HEK293 (cell line): ENCODE data around the gene PEF1.
A peak's percentile ranks its signal among the peaks of the same experiment; 100 is the strongest.

Experiments used
- CTCF ChIA-PET: fragments of 350-600 bp; formaldehyde crosslinking; extraction: SDS; loops from one replicate; lab custom pipeline; 2021; ENCODE audit warnings: antibody characterized with exemption; lab: Yijun Ruan, JAX
- POLR2A ChIA-PET: fragments of 300-600 bp; formaldehyde crosslinking; extraction: SDS; loops from one replicate; lab custom pipeline; 2020; ENCODE audit warnings: antibody characterized with exemption, inconsistent platforms; lab: Yijun Ruan, JAX
- H3K27ac ChIP-seq: fragments of 200-500 bp; sonication (Bioruptor generic); 2 replicates; pipeline ENCODE4 v1.5.1; 2014; ENCODE audit warnings: low read depth, low read length, control low read depth, inconsistent platforms; ENCODE audit errors: extremely low read depth
- H3K36me3 ChIP-seq, 2 experiments: fragments of 200-500 bp in 1 of 2; sonication (Bioruptor generic) in 1 of 2; 1 replicate in 1 of 2; 2 replicates in 1 of 2; pipeline ENCODE4 v1.5.1; 2014 to 2017; ENCODE audit warnings: inconsistent platforms in 2 of 2, low read length in 2 of 2; ENCODE audit not compliant: control insufficient read depth in 2 of 2, insufficient read depth in 1 of 2
- H3K4me1 ChIP-seq: fragments of 200-500 bp; sonication (Bioruptor generic); 2 replicates; pipeline ENCODE4 v1.5.1; 2014; ENCODE audit warnings: mild to moderate bottlenecking, low read length, inconsistent platforms; ENCODE audit not compliant: control insufficient read depth, insufficient read depth
- H3K4me3 ChIP-seq: 2 replicates; pipeline ENCODE4 v1.5.1; 2011; ENCODE audit warnings: low read depth, mild to moderate bottlenecking, control low read depth, low read length, moderate library complexity
- H3K9me3 ChIP-seq: fragments of 200-500 bp; sonication (Bioruptor generic); 2 replicates; pipeline ENCODE4 v1.5.1; 2014; ENCODE audit warnings: low read depth, low read length, inconsistent platforms; ENCODE audit not compliant: control insufficient read depth, insufficient read depth
- PRDM1 ChIP-seq: fragments of 450-650 bp; formaldehyde crosslinking; IDR thresholded peaks from 2 replicates; pipeline ENCODE4; 2016; ENCODE audit warnings: missing biosample characterization, missing genetic modification characterization
- REPIN1 ChIP-seq: fragments of 450-650 bp; formaldehyde crosslinking; IDR thresholded peaks from 2 replicates; pipeline ENCODE4 v1.5.1; 2017; ENCODE audit warnings: missing biosample characterization, missing genetic modification characterization, low read depth
- SCRT1 ChIP-seq: fragments of 450-650 bp; formaldehyde crosslinking; IDR thresholded peaks from 2 replicates; pipeline ENCODE4 v1.5.1; 2016; ENCODE audit warnings: missing biosample characterization, missing genetic modification characterization, borderline replicate concordance
- SCRT2 ChIP-seq: fragments of 450-650 bp; formaldehyde crosslinking; IDR thresholded peaks from 2 replicates; pipeline ENCODE4 v1.5.1; 2016; ENCODE audit warnings: missing biosample characterization, missing genetic modification characterization
- TCF7L2 ChIP-seq: IDR thresholded peaks from 2 replicates; pipeline ENCODE4 v1.6.1; 2011; ENCODE audit warnings: low read depth, mild to moderate bottlenecking, inconsistent platforms, low read length, moderate library complexity, borderline replicate concordance
- YY2 ChIP-seq: fragments of 450-650 bp; formaldehyde crosslinking; IDR thresholded peaks from 2 replicates; pipeline ENCODE4 v1.5.1; 2016; ENCODE audit warnings: missing biosample characterization, missing genetic modification characterization
- ZBTB8A ChIP-seq: fragments of 450-650 bp; formaldehyde crosslinking; IDR thresholded peaks from 2 replicates; pipeline ENCODE4 v1.5.1; 2016; ENCODE audit warnings: missing biosample characterization, missing genetic modification characterization
- ZFP3 ChIP-seq: fragments of 450-650 bp; formaldehyde crosslinking; IDR thresholded peaks from 2 replicates; pipeline ENCODE4 v1.5.1; 2016; ENCODE audit warnings: low read depth, missing biosample characterization, missing genetic modification characterization
- ZFP41 ChIP-seq: fragments of 450-650 bp; formaldehyde crosslinking; IDR thresholded peaks from 2 replicates; pipeline ENCODE4 v1.5.1; 2016; ENCODE audit warnings: missing biosample characterization, missing genetic modification characterization, borderline replicate concordance
- ZNF132 ChIP-seq: fragments of 450-650 bp; formaldehyde crosslinking; IDR thresholded peaks from 2 replicates; pipeline ENCODE4 v1.5.1; 2017; ENCODE audit warnings: missing biosample characterization, missing genetic modification characterization, borderline replicate concordance
- ZNF16 ChIP-seq: fragments of 450-650 bp; formaldehyde crosslinking; IDR thresholded peaks from 2 replicates; pipeline ENCODE4 v1.5.1; 2016; ENCODE audit warnings: low read depth, missing biosample characterization, missing genetic modification characterization
- ZNF24 ChIP-seq: fragments of 450-650 bp; formaldehyde crosslinking; IDR thresholded peaks from 2 replicates; pipeline ENCODE4 v1.5.1; 2016; ENCODE audit warnings: missing biosample characterization, missing genetic modification characterization
- ZNF354C ChIP-seq: fragments of 450-650 bp; formaldehyde crosslinking; IDR thresholded peaks from 2 replicates; pipeline ENCODE4 v1.5.1; 2016; ENCODE audit warnings: missing biosample characterization, missing genetic modification characterization, low read depth, borderline replicate concordance
- ZNF596 ChIP-seq: fragments of 450-650 bp; IDR thresholded peaks from 2 replicates; pipeline ENCODE4 v1.5.0; 2018; ENCODE audit warnings: missing biosample characterization, mild to moderate bottlenecking, missing genetic modification characterization, moderate library complexity
- ZNF654 ChIP-seq: fragments of 450-650 bp; formaldehyde crosslinking; IDR thresholded peaks from 2 replicates; pipeline ENCODE4 v1.5.1; 2016; ENCODE audit warnings: low read depth, missing biosample characterization, missing genetic modification characterization
- ZNF660 ChIP-seq: fragments of 450-650 bp; IDR thresholded peaks from 2 replicates; pipeline ENCODE4 v1.5.1; 2018; ENCODE audit warnings: missing biosample characterization, mild to moderate bottlenecking, missing genetic modification characterization
- ZNF670 ChIP-seq: fragments of 450-650 bp; formaldehyde crosslinking; IDR thresholded peaks from 2 replicates; pipeline ENCODE4 v1.5.1; 2016; ENCODE audit warnings: missing biosample characterization, missing genetic modification characterization, low read depth
- ZNF76 ChIP-seq: fragments of 450-650 bp; formaldehyde crosslinking; IDR thresholded peaks from 2 replicates; pipeline ENCODE4; 2016; ENCODE audit warnings: low read depth, missing biosample characterization, missing genetic modification characterization, borderline replicate concordance
- TF ChIP-seq, protein P1 (sequence below): fragments of 450-650 bp; formaldehyde crosslinking; IDR thresholded peaks from 2 replicates; pipeline ENCODE4 v1.5.1; 2017; ENCODE audit warnings: missing biosample characterization, missing genetic modification characterization
- TF ChIP-seq, protein P2 (sequence below): fragments of 450-650 bp; formaldehyde crosslinking; IDR thresholded peaks from 2 replicates; pipeline ENCODE4 v1.5.1; 2017; ENCODE audit warnings: missing biosample characterization, mild to moderate bottlenecking, missing genetic modification characterization, moderate library complexity
- TF ChIP-seq, protein P3 (sequence below): fragments of 450-650 bp; formaldehyde crosslinking; IDR thresholded peaks from 2 replicates; pipeline ENCODE4 v1.5.1; 2016; ENCODE audit warnings: missing biosample characterization, missing genetic modification characterization
- TF ChIP-seq, protein P4 (sequence below): fragments of 450-650 bp; formaldehyde crosslinking; IDR thresholded peaks from 2 replicates; pipeline ENCODE4 v1.5.1; 2016; ENCODE audit warnings: missing biosample characterization, missing genetic modification characterization
- TF ChIP-seq, protein P5 (sequence below): fragments of 450-650 bp; formaldehyde crosslinking; IDR thresholded peaks from 2 replicates; pipeline ENCODE4 v1.5.1; 2016; ENCODE audit warnings: missing biosample characterization, missing genetic modification characterization
- TF ChIP-seq, protein P6 (sequence below): fragments of 450-650 bp; formaldehyde crosslinking; IDR thresholded peaks from 2 replicates; pipeline ENCODE4 v1.5.1; 2016; ENCODE audit warnings: missing biosample characterization, missing genetic modification characterization
- TF ChIP-seq, protein P7 (sequence below): fragments of 450-650 bp; formaldehyde crosslinking; IDR thresholded peaks from 2 replicates; pipeline ENCODE4 v1.5.1; 2016; ENCODE audit warnings: missing biosample characterization, missing genetic modification characterization

Gene PEF1

DNA sequence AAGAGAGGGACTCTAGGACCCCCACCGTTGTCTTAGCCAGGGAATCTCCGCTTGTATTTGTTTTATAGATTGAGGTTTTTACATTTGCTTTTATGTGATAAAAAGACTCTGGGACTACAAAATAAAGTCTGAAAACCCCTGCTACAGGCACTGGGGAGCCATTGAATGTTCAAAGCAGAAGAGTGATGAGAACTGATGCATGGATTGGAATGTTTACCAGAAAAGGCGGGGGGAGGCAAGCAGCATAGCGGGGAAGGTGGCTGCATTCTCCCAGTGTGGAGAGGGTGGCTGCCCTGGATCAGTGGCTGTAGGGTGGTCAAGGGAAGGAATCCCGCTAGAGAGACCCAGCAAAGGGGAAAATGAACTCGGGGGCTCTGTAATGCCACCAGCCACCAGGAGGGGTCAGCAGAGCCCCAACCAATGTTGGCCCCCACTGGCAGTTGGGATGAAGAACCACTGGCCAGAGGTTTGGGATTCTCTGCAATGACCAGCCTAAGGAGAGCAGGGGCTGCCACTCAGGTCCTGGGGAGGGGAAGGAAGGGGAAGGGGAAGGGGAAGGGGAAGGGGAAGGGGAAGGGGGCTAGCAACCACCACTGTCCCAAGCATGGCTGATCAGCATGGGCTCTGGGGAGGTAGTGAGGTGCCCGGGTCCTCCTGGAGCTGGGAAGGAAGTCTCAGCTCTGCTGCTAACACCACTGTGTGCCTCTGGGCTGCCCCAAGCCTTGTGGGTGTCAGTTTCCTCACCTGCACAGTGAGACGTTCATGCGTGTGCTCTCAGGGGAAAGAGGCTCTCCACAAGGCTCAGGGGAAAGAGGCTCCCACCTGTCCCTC, 19.2 kb upstream of the PEF1 start:
- Histone ChIP-seq H3K36me3 (no peaks in the 10 kb centered on the region), H3K4me3 (no peak overlapping the region), H3K27ac (no peak overlapping the region), H3K4me1 (no peaks in the 10 kb centered on the region), H3K9me3 (no peaks in the 10 kb centered on the region)
- CTCF ChIA-PET, result interaction anchor here (0.5 to 8.2 kb wide), 29 partner anchors 13 to 402 kb away, joined by 3 to 99 read pairs (median 4); partner anchors contain the start of gene COL16A1
- POLR2A ChIA-PET, result interaction anchor here (1.3 to 2.0 kb wide), 4 partner anchors 20 to 125 kb away, joined by 3 to 12 read pairs (median 4); partner anchors contain the start of gene PEF1
- TF ChIP-seq SCRT1 (tag by site-specific recombination) (no peak), PRDM1 (tag by site-specific recombination) (no peak), ZNF354C (tag by site-specific recombination) (no peak), REPIN1 (tag by site-specific recombination) (no peak), TCF7L2 (no peak), ZBTB8A (no peak), ZNF24 (tag by site-specific recombination) (no peak), YY2 (tag by site-specific recombination) (no peak), ZFP41 (tag by site-specific recombination) (no peak), ZNF596 (tag by site-specific recombination) (no peak), ZNF16 (tag by site-specific recombination) (peak; percentile 93), ZNF132 (tag by site-specific recombination) (no peak), ZFP3 (no peak), ZNF654 (tag by site-specific recombination) (peak; percentile 82), ZNF670 (tag by site-specific recombination) (no peak), SCRT2 (no peak), ZNF76 (tag by site-specific recombination) (peak; percentile 28; the same call in 1 of the 2 replicates), ZNF660 (tag by site-specific recombination) (0 out of 2 replicates have a peak, but pooled peaks have one; percentile 30)
- TF ChIP-seq, protein P1, sequence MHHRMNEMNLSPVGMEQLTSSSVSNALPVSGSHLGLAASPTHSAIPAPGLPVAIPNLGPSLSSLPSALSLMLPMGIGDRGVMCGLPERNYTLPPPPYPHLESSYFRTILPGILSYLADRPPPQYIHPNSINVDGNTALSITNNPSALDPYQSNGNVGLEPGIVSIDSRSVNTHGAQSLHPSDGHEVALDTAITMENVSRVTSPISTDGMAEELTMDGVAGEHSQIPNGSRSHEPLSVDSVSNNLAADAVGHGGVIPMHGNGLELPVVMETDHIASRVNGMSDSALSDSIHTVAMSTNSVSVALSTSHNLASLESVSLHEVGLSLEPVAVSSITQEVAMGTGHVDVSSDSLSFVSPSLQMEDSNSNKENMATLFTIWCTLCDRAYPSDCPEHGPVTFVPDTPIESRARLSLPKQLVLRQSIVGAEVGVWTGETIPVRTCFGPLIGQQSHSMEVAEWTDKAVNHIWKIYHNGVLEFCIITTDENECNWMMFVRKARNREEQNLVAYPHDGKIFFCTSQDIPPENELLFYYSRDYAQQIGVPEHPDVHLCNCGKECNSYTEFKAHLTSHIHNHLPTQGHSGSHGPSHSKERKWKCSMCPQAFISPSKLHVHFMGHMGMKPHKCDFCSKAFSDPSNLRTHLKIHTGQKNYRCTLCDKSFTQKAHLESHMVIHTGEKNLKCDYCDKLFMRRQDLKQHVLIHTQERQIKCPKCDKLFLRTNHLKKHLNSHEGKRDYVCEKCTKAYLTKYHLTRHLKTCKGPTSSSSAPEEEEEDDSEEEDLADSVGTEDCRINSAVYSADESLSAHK (tag by site-specific recombination), result no peak
- TF ChIP-seq, protein P2, sequence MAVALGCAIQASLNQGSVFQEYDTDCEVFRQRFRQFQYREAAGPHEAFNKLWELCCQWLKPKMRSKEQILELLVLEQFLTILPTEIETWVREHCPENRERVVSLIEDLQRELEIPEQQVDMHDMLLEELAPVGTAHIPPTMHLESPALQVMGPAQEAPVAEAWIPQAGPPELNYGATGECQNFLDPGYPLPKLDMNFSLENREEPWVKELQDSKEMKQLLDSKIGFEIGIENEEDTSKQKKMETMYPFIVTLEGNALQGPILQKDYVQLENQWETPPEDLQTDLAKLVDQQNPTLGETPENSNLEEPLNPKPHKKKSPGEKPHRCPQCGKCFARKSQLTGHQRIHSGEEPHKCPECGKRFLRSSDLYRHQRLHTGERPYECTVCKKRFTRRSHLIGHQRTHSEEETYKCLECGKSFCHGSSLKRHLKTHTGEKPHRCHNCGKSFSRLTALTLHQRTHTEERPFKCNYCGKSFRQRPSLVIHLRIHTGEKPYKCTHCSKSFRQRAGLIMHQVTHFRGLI, result no peak
- TF ChIP-seq, protein P3, sequence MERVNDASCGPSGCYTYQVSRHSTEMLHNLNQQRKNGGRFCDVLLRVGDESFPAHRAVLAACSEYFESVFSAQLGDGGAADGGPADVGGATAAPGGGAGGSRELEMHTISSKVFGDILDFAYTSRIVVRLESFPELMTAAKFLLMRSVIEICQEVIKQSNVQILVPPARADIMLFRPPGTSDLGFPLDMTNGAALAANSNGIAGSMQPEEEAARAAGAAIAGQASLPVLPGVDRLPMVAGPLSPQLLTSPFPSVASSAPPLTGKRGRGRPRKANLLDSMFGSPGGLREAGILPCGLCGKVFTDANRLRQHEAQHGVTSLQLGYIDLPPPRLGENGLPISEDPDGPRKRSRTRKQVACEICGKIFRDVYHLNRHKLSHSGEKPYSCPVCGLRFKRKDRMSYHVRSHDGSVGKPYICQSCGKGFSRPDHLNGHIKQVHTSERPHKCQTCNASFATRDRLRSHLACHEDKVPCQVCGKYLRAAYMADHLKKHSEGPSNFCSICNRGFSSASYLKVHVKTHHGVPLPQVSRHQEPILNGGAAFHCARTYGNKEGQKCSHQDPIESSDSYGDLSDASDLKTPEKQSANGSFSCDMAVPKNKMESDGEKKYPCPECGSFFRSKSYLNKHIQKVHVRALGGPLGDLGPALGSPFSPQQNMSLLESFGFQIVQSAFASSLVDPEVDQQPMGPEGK (tag by site-specific recombination), result peak; percentile 63
- TF ChIP-seq, protein P4, sequence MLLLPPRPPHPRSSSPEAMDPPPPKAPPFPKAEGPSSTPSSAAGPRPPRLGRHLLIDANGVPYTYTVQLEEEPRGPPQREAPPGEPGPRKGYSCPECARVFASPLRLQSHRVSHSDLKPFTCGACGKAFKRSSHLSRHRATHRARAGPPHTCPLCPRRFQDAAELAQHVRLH (tag by site-specific recombination), result no peak
- TF ChIP-seq, protein P5, sequence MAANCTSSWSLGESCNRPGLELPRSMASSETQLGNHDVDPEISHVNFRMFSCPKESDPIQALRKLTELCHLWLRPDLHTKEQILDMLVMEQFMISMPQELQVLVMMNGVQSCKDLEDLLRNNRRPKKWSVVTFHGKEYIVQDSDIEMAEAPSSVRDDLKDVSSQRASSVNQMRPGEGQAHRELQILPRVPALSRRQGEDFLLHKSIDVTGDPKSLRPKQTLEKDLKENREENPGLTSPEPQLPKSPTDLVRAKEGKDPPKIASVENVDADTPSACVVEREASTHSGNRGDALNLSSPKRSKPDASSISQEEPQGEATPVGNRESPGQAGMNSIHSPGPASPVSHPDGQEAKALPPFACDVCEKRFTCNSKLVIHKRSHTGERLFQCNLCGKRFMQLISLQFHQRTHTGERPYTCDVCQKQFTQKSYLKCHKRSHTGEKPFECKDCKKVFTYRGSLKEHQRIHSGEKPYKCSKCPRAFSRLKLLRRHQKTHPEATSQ (tag by site-specific recombination), result no peak
- TF ChIP-seq, protein P6, sequence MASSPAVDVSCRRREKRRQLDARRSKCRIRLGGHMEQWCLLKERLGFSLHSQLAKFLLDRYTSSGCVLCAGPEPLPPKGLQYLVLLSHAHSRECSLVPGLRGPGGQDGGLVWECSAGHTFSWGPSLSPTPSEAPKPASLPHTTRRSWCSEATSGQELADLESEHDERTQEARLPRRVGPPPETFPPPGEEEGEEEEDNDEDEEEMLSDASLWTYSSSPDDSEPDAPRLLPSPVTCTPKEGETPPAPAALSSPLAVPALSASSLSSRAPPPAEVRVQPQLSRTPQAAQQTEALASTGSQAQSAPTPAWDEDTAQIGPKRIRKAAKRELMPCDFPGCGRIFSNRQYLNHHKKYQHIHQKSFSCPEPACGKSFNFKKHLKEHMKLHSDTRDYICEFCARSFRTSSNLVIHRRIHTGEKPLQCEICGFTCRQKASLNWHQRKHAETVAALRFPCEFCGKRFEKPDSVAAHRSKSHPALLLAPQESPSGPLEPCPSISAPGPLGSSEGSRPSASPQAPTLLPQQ (tag by site-specific recombination), result 0 out of 2 replicates have a peak, but pooled peaks have one; percentile 19
- TF ChIP-seq, protein P7, sequence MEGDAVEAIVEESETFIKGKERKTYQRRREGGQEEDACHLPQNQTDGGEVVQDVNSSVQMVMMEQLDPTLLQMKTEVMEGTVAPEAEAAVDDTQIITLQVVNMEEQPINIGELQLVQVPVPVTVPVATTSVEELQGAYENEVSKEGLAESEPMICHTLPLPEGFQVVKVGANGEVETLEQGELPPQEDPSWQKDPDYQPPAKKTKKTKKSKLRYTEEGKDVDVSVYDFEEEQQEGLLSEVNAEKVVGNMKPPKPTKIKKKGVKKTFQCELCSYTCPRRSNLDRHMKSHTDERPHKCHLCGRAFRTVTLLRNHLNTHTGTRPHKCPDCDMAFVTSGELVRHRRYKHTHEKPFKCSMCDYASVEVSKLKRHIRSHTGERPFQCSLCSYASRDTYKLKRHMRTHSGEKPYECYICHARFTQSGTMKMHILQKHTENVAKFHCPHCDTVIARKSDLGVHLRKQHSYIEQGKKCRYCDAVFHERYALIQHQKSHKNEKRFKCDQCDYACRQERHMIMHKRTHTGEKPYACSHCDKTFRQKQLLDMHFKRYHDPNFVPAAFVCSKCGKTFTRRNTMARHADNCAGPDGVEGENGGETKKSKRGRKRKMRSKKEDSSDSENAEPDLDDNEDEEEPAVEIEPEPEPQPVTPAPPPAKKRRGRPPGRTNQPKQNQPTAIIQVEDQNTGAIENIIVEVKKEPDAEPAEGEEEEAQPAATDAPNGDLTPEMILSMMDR (tag by site-specific recombination), result peak; percentile 82
